GM19035 (cell line): ENCODE measurements around the gene IQSEC1.
A peak's percentile ranks its signal among the peaks of the same experiment; 100 is the strongest.

Experiments
- ATAC-seq: cut with Tn5 transposase; IDR thresholded peaks from one replicate; pipeline ENCODE4 v1.9.1; 2021; ENCODE audit not compliant: unreplicated experiment

The IQSEC1 gene

GRCh38 chr3:13073326-13074005 is at the start of gene IQSEC1:
Gene IQSEC1, minus strand, starts transcription at chr3:13073429. Its CDS starts 415 bp downstream, at chr3:13073014.
- ATAC-seq: peak; percentile 58

GRCh38 chr3:13122081-13123012 is 49.1 kb upstream of the IQSEC1 start:
- no peak for ATAC-seq

- ATAC-seq: no peak
Observed at GRCh38 chr3:13121553-13122001, 48.3 kb upstream of the IQSEC1 start.

- no peak for ATAC-seq
Observed at GRCh38 chr3:13120928-13121552, 47.8 kb upstream of the IQSEC1 start.

GRCh38 chr3:13120289-13120927 is 47.2 kb upstream of the IQSEC1 start:
- no peak for ATAC-seq

- ATAC-seq: no peak
Observed at GRCh38 chr3:13119471-13120220, 46.4 kb upstream of the IQSEC1 start.

GRCh38 chr3:13116426-13116825 is 43.2 kb upstream of the IQSEC1 start:
- ATAC-seq: no peak

GRCh38 chr3:13115991-13116390 is 42.8 kb upstream of the IQSEC1 start:
- ATAC-seq: no peak

GRCh38 chr3:13115576-13115910 is 42.3 kb upstream of the IQSEC1 start:
- no peak for ATAC-seq

GRCh38 chr3:13114811-13115575 is 41.8 kb upstream of the IQSEC1 start:
- no peak for ATAC-seq

GRCh38 chr3:13113346-13114330 is 40.4 kb upstream of the IQSEC1 start:
- ATAC-seq: no peak

GRCh38 chr3:13112521-13113345 is 39.5 kb upstream of the IQSEC1 start:
- ATAC-seq: no peak

GRCh38 chr3:13111873-13112520 is 38.8 kb upstream of the IQSEC1 start:
- no peak for ATAC-seq

- ATAC-seq: peak; percentile 30
Observed at GRCh38 chr3:13111173-13111872, 38.1 kb upstream of the IQSEC1 start.

- peak; percentile 61 for ATAC-seq
Observed at GRCh38 chr3:13110678-13111116, 37.5 kb upstream of the IQSEC1 start.

GRCh38 chr3:13109516-13109915 is 36.3 kb upstream of the IQSEC1 start:
- no peak for ATAC-seq
